ENCODE measurements around the gene MSI2.

DNA sequence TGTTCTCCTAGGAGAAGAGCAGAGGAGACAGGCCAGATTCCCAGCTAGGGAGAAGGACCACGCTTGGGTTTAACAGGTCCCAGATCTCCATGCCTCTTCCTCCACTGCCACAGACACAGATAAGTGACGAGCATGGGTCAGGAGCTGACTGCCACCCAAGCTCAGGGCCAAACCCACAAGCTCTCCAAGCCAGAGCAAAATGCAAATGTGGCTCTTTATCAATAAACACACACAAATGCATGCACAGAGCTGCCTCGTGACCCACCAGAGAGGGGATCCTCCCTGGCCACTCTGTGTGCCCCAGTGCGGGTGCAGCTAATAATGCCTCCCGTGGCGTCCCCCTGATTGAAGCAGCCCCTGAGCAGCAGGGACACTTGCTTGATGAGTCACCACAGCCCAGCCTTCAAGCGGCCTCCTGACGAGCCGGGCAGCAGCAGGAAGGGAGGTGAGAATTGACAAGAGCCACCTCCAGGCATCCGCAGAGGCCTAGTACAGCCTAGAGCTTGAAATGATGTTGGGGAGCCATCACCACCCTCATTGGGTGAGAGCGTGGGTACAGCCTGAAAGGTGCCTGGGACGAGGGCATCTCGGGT lies 344.9 kb downstream of the MSI2 start:
- TF ChIP-seq POLR2AphosphoS5 (IDR thresholded peaks at IDR 0.05; ENCODE audit: borderline replicate concordance, low read depth, low read length), result no peak
- TF ChIP-seq EZH2 (IDR thresholded peaks at IDR 0.05), result no peak

All from SK-N-MC (cell line).